OCI-LY7 (cell line): ENCODE data around the gene RAX2. TPM values are rescaled to one million over a fixed set of nuclear protein-coding genes. Genes with fewer than 3 reads are reported as not detected.

Source experiments
- BruUV-seq: library from RNA; stranded (reverse); fragments of 400-500 nt; replicated peaks from 2 replicates; lab custom pipeline; 2021; lab: Mats Ljungman, UMichigan
- CTCF ChIA-PET: fragments of 300-600 bp; sonication (Branson Sonifier 250); formaldehyde crosslinking; loops from one replicate; lab custom pipeline; 2022; ENCODE audit warnings: antibody characterized with exemption; ENCODE audit not compliant: unreplicated experiment; lab: Charles Lee
- POLR2A ChIA-PET: fragments of 300-600 bp; sonication (Branson Sonifier 250); formaldehyde crosslinking; loops from one replicate; lab custom pipeline; 2022; ENCODE audit warnings: antibody characterized with exemption; lab: Charles Lee
- DNase-seq: peaks from one replicate; pipeline ENCODE4 v3.0.0-alpha.2; 2015; ENCODE audit warnings: low spot score
- H2AFZ ChIP-seq: fragments of 200-600 bp; sonication (generic), shearing (Covaris generic); 2 replicates; pipeline ENCODE4 v1.6.1; 2014; ENCODE audit warnings: mild to moderate bottlenecking, antibody characterized with exemption, low read length, moderate library complexity
- H3K27ac ChIP-seq: fragments of 200-600 bp; sonication (generic); 2 replicates; pipeline ENCODE4 v1.5.1; 2014; ENCODE audit warnings: mixed run types, low read depth, mild to moderate bottlenecking, moderate library complexity, low read length, inconsistent platforms; ENCODE audit not compliant: poor library complexity, severe bottlenecking
- H3K36me3 ChIP-seq: fragments of 200-600 bp; sonication (generic); 2 replicates; pipeline ENCODE4 v1.6.1; 2014; ENCODE audit warnings: mild to moderate bottlenecking, antibody characterized with exemption, low read length, moderate library complexity, mixed read lengths; ENCODE audit not compliant: insufficient read depth
- H3K4me1 ChIP-seq: fragments of 200-600 bp; sonication (generic); 2 replicates; pipeline ENCODE4 v1.5.1; 2014; ENCODE audit warnings: mild to moderate bottlenecking, low read length; ENCODE audit not compliant: insufficient read depth, poor library complexity, severe bottlenecking
- H3K4me2 ChIP-seq: fragments of 200-600 bp; sonication (generic); 2 replicates; pipeline ENCODE4 v1.6.1; 2014; ENCODE audit warnings: mild to moderate bottlenecking, low read length
- H3K4me3 ChIP-seq: fragments of 200-600 bp; sonication (generic); 2 replicates; pipeline ENCODE4 v1.5.1; 2014; ENCODE audit warnings: mild to moderate bottlenecking, low read depth, low read length; ENCODE audit not compliant: poor library complexity, severe bottlenecking
- H3K79me2 ChIP-seq: fragments of 200-600 bp; sonication (generic); 2 replicates; pipeline ENCODE4 v1.6.1; 2016; ENCODE audit warnings: low read depth, mild to moderate bottlenecking, low read length, moderate library complexity, mixed read lengths; ENCODE audit not compliant: insufficient read depth
- H3K9me2 ChIP-seq: fragments of 200-600 bp; sonication (generic); 2 replicates; pipeline ENCODE4 v1.6.1; 2016; ENCODE audit warnings: mild to moderate bottlenecking, low read length, mixed read lengths; ENCODE audit not compliant: insufficient read depth
- H3K9me3 ChIP-seq: fragments of 200-600 bp; sonication (generic); 2 replicates; pipeline ENCODE4 v1.6.1; 2014; ENCODE audit warnings: mild to moderate bottlenecking, mixed run types, low read length, mixed read lengths
- H4K20me1 ChIP-seq: fragments of 200-600 bp; sonication (generic); 2 replicates; pipeline ENCODE4 v1.6.1; 2014; ENCODE audit warnings: mild to moderate bottlenecking, antibody characterized with exemption, low read length, moderate library complexity, mixed read lengths; ENCODE audit not compliant: insufficient read depth
- EZH2phosphoT487 ChIP-seq: fragments of 200-600 bp; sonication (generic); IDR thresholded peaks from 2 replicates; pipeline ENCODE4 v1.6.1; 2018; ENCODE audit warnings: low read depth, borderline replicate concordance, mild to moderate bottlenecking, mixed run types, antibody characterized with exemption, low read length, moderate library complexity, mixed read lengths
- intact Hi-C: fragments of 100-400 bp; cut with micrococcal nuclease; formaldehyde crosslinking; loops from one replicate; pipeline ENCODE4 v1.10.0; 2022; ENCODE audit not compliant: unreplicated experiment
- total RNA-seq, 2 experiments: library from RNA; depleted of rRNA in 1 of 2; stranded (reverse); fragments of >200 nt in 1 of 2; shearing (Covaris generic) in 1 of 2; gene quantifications; 2 replicates each; pipeline ENCODE4 v1.2.3, GENCODE V29; 2014 to 2022
- TF ChIP-seq, protein P1 (sequence below): fragments of 200-600 bp; sonication (generic); conservative IDR thresholded peaks from 2 replicates; pipeline ENCODE4 v1.5.1; 2014; ENCODE audit warnings: mild to moderate bottlenecking, antibody characterized with exemption, low read length, moderate library complexity, mixed read lengths

The RAX2 gene
- total RNA-seq, 2 experiments from 2014 or later = not detected

GRCh38 chr19:3736106-3736724, 35.8 kb downstream of the RAX2 start:
- no peaks in the 10 kb centered on the region for H3K36me3 ChIP-seq
- H3K4me2 ChIP-seq = no peak overlapping the region
- no peak overlapping the region for H3K27ac ChIP-seq
- no peak overlapping the region for H2AFZ ChIP-seq
- no TSS peak for BruUV-seq
- CTCF ChIA-PET = no interaction called here
- H3K4me3 ChIP-seq = no peak overlapping the region
- no peaks in the 10 kb centered on the region for H3K4me1 ChIP-seq
- no peaks in the 10 kb centered on the region for H3K9me3 ChIP-seq
- H4K20me1 ChIP-seq = no peaks in the 10 kb centered on the region
- POLR2A ChIA-PET = no interaction called here
- no peak for DNase-seq
- H3K9me2 ChIP-seq = no peaks in the 10 kb centered on the region
- intact Hi-C loops = no loop called here
- TF ChIP-seq, protein P1, sequence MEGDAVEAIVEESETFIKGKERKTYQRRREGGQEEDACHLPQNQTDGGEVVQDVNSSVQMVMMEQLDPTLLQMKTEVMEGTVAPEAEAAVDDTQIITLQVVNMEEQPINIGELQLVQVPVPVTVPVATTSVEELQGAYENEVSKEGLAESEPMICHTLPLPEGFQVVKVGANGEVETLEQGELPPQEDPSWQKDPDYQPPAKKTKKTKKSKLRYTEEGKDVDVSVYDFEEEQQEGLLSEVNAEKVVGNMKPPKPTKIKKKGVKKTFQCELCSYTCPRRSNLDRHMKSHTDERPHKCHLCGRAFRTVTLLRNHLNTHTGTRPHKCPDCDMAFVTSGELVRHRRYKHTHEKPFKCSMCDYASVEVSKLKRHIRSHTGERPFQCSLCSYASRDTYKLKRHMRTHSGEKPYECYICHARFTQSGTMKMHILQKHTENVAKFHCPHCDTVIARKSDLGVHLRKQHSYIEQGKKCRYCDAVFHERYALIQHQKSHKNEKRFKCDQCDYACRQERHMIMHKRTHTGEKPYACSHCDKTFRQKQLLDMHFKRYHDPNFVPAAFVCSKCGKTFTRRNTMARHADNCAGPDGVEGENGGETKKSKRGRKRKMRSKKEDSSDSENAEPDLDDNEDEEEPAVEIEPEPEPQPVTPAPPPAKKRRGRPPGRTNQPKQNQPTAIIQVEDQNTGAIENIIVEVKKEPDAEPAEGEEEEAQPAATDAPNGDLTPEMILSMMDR = no peak
- TF ChIP-seq EZH2phosphoT487 = no peak
- H3K79me2 ChIP-seq = no peaks in the 10 kb centered on the region

- no peak for TF ChIP-seq EZH2phosphoT487
- TF ChIP-seq, protein P1 = no peak
- H3K4me1 ChIP-seq = no peaks in the 10 kb centered on the region
- POLR2A ChIA-PET = no interaction called here
Observed at GRCh38 chr19:3734310-3734600, 37.8 kb downstream of the RAX2 start.

GRCh38 chr19:3733549-3734309, 38.3 kb downstream of the RAX2 start:
- intact Hi-C loops = no loop called here
- no peak overlapping the region for H2AFZ ChIP-seq
- BruUV-seq = no TSS peak
- H3K79me2 ChIP-seq = no peaks in the 10 kb centered on the region
- ChIA-PET CTCF (no interaction called here), POLR2A (no interaction called here)
- no peaks in the 10 kb centered on the region for H3K9me2 ChIP-seq
- DNase-seq = no peak
- no peaks in the 10 kb centered on the region for H3K4me1 ChIP-seq
- H4K20me1 ChIP-seq = no peaks in the 10 kb centered on the region
- TF ChIP-seq EZH2phosphoT487 = no peak
- TF ChIP-seq, protein P1 = no peak
- no peaks in the 10 kb centered on the region for H3K9me3 ChIP-seq
- H3K27ac ChIP-seq = no peak overlapping the region
- no peak overlapping the region for H3K4me3 ChIP-seq
- no peak overlapping the region for H3K4me2 ChIP-seq
- no peaks in the 10 kb centered on the region for H3K36me3 ChIP-seq

More at GRCh38 chr19:3734310-3734600, 37.8 kb downstream of the RAX2 start:
- H3K79me2 ChIP-seq = no peaks in the 10 kb centered on the region
- H3K27ac ChIP-seq = no peak overlapping the region
- no peaks in the 10 kb centered on the region for H3K9me2 ChIP-seq
- no peak overlapping the region for H3K4me3 ChIP-seq
- no TSS peak for BruUV-seq
- intact Hi-C loops = no loop called here
- CTCF ChIA-PET = no interaction called here
- DNase-seq = no peak
- no peak overlapping the region for H2AFZ ChIP-seq
- no peaks in the 10 kb centered on the region for H3K9me3 ChIP-seq
- H4K20me1 ChIP-seq = no peaks in the 10 kb centered on the region
- H3K4me2 ChIP-seq = no peak overlapping the region
- H3K36me3 ChIP-seq = no peaks in the 10 kb centered on the region
